Ovary (tissue), 9 donors: Measurements from ENCODE around the gene ABCC4. TPM values are rescaled to one million over a fixed set of nuclear protein-coding genes. Genes with fewer than 3 reads are reported as not detected.

Source experiments
- DNase-seq, 5 donors: peaks; one replicate each; pipeline ENCODE4 v3.0.0-alpha.2; 2019 to 2020
- H3K27ac ChIP-seq, 2 donors: fragments of 200-600 bp; one replicate each; pipeline versions ENCODE4 v1.5.1 to v1.8.0; 2019 to 2022
- H3K27me3 ChIP-seq: fragments of 200-600 bp; one replicate; pipeline ENCODE4 v1.8.0; 2022
- H3K36me3 ChIP-seq: fragments of 200-600 bp; sonication (generic); one replicate; pipeline ENCODE4 v1.5.1; 2019
- H3K4me1 ChIP-seq: one replicate; pipeline ENCODE4 v1.8.1; 2013; ENCODE audit warnings: mild to moderate bottlenecking, moderate library complexity; ENCODE audit not compliant: insufficient read depth
- H3K4me3 ChIP-seq: fragments of 200-600 bp; sonication (generic); one replicate; pipeline ENCODE4 v1.5.1; 2017
- H3K9me3 ChIP-seq, 2 donors: fragments of 200-600 bp in 1 of 2; sonication (generic) in 1 of 2; one replicate each; pipeline versions ENCODE4 v1.5.1 to v1.8.1; 2013 to 2019; ENCODE audit warnings: mild to moderate bottlenecking in 1 of 2, moderate library complexity in 1 of 2
- EP300 ChIP-seq: sonication (generic); formaldehyde crosslinking; IDR thresholded peaks from one replicate; pipeline ENCODE4 v1.6.1; 2017; ENCODE audit warnings: antibody characterized with exemption
- POLR2A ChIP-seq: fragments of 450-650 bp; IDR thresholded peaks from one replicate; pipeline ENCODE4 v1.6.1; 2017; ENCODE audit warnings: antibody characterized with exemption, mild to moderate bottlenecking, moderate library complexity
- WGBS, 3 donors: extraction: QIAGEN DNeasy Blood & Tissue Kit in 1 of 3; methylation state at CpG; one replicate each; pipeline versions ENCODE4 v1.1.5 to v1.1.7; 2013 to 2017; 5-methylcytosine and 5-hydroxymethylcytosine counted together
- intact Hi-C, 4 donors: fragments of 100-400 bp; cut with DNase I; formaldehyde crosslinking; loops; one replicate each; pipeline versions ENCODE4 v1.11.0 to v1.15.1; 2022 to 2023
- polyA plus RNA-seq, 2 donors: library from polyadenylated mRNA; stranded (reverse); fragments of 200-250 nt in 1 of 2; fragments of 350-450 nt in 1 of 2; fragmentation: Illumina TruSeq in 1 of 2; extraction: RNeasy Lipid Tissue Mini Kit (QIAGEN cat#74804) in 1 of 2; gene quantifications; one replicate each; pipeline ENCODE4 v1.2.3, GENCODE V29; 2013 to 2014
- total RNA-seq, 7 donors: library from RNA; depleted of rRNA in 2 of 7; stranded (reverse); fragments of >200 nt in 2 of 7; fragmentation: NEBNext Ultra II Directional in 3 of 7; extraction: Animal tissue kit (Norgen Biotek cat#: 25700) in 3 of 7; gene quantifications; one replicate each; pipeline versions ENCODE4 v1.1.0 to v1.2.4, GENCODE V29; 2016 to 2023
- TF ChIP-seq, protein P1 (sequence below), 3 donors: fragments of 450-650 bp in 2 of 3; fragments of 200-600 bp in 1 of 3; IDR thresholded peaks; one replicate each; pipeline versions ENCODE4 v1.5.1 to v1.8.0; 2016 to 2022; ENCODE audit warnings: antibody characterized with exemption in 3 of 3, mild to moderate bottlenecking in 1 of 3
- donor health status: DM: no; HTN: no; CAD: no; lungs with moderate emphysema.
- donor health status: DM: no; HTN: no; CAD: no.
- donor health status: Bipolar disorder and iron deficiency.
- donor health status: DM: yes; HTN: yes; CAD: no.
- donor health status: DM: no; HTN: no; CAD: no.
- donor health status: DM: yes; HTN: yes; CAD: no.

ABCC4 gene
- total and polyA plus RNA-seq, 9 donors, result 6.1 to 28.5 (median 11.5) TPM

DNA sequence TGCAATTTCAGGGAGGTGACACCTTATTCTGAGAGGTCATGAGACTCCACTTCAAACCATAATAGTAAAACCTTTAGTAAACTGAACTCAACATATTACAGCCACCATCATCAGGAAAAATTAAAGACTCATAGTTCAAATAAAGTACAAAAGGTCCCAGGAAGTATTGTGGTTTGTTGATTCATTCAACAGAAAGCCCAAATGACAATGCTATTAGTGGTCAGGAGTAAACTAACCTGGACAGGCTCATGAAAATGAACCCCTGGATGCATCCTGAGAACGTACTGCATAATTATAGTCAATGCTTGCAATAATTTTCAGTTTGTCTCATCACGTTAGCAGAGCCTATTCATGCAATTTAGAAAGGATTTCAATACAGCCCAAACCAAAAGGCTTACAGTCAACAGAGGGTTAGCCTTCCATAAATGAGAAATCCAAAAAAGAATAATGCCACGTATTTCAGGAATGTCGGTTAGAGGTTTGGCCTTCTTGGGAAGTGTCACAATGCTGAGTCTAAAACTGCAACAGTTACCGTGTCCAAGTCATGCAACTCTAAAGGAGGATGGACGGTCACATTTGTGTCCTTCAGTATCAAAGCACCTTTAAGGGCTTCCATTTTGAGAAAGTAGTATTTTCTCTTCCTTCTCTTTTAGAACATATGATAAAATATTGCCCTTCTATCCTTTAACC lies 280.8 kb downstream of the ABCC4 start:
- Histone ChIP-seq H3K4me1 (no peaks in the 10 kb centered on the region), H3K9me3 (no peaks in the 10 kb centered on the region), H3K27ac (no peak overlapping the region), H3K36me3 (no peaks in the 10 kb centered on the region), H3K4me3 (no peak overlapping the region), H3K27me3 (no peaks in the 10 kb centered on the region)
- intact Hi-C loops, result no loop called here
- TF ChIP-seq, protein P1, sequence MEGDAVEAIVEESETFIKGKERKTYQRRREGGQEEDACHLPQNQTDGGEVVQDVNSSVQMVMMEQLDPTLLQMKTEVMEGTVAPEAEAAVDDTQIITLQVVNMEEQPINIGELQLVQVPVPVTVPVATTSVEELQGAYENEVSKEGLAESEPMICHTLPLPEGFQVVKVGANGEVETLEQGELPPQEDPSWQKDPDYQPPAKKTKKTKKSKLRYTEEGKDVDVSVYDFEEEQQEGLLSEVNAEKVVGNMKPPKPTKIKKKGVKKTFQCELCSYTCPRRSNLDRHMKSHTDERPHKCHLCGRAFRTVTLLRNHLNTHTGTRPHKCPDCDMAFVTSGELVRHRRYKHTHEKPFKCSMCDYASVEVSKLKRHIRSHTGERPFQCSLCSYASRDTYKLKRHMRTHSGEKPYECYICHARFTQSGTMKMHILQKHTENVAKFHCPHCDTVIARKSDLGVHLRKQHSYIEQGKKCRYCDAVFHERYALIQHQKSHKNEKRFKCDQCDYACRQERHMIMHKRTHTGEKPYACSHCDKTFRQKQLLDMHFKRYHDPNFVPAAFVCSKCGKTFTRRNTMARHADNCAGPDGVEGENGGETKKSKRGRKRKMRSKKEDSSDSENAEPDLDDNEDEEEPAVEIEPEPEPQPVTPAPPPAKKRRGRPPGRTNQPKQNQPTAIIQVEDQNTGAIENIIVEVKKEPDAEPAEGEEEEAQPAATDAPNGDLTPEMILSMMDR (IDR thresholded peaks at IDR 0.05), result no peak
- no peak for TF ChIP-seq EP300
- TF ChIP-seq POLR2A, result no peak
- DNase-seq, result no peak
- WGBS, 3 donors, result 93 to 97% (median 96%) methylated on average over 6 of the region's 6 CpGs

DNA sequence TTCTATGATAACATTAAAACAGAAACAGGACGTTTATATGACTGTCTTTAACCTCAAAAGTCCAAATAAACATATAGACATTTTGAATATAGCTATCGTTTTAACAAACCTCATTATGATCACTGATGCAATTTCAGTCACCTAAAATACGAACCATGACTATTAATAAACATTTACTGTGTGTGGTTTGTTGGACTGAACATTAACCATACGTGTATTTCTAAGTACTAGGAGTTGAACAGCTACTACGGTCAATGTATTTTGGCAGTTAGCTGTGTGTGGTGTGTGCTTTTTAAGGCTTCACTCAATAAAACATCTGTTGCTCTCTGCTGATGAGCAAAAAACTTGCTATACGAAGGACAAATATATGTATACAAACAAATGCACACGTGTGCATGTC lies 281.4 kb downstream of the ABCC4 start:
- Histone ChIP-seq H3K4me3 (no peak overlapping the region), H3K9me3 (no peaks in the 10 kb centered on the region), H3K36me3 (no peaks in the 10 kb centered on the region), H3K4me1 (no peaks in the 10 kb centered on the region), H3K27ac (no peak overlapping the region), H3K27me3 (no peaks in the 10 kb centered on the region)
- DNase-seq, result no peak
- intact Hi-C loops, result no loop called here
- WGBS, 3 donors, result 74 to 87% (median 86%) methylated on average over 7 of the region's 7 CpGs
- TF ChIP-seq, protein P1 (IDR thresholded peaks at IDR 0.05), result no peak
- no peak for TF ChIP-seq EP300
- no peak for TF ChIP-seq POLR2A

DNA sequence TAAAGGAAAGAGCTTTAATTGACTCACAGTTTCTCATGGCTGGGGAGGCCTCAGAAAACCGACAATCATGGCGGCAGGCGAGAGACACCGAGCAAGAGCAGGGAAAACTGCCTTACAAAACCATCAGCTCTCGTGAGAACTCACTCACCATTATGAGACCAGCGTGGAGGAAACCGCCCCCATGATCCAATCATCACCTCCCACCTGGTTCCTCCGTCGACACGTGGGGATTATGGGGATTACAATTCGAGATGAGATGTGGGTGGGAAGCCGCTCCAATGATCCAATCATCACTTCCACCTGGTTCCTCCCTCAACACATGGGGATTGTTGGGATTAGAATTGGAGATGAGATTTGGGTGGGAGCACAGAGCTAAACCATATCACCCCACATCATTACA lies 293.9 kb downstream of the ABCC4 start:
- Histone ChIP-seq H3K4me1 (no peaks in the 10 kb centered on the region), H3K27me3 (no peaks in the 10 kb centered on the region), H3K4me3 (no peak overlapping the region), H3K9me3 (no peaks in the 10 kb centered on the region), H3K27ac (no peak overlapping the region), H3K36me3 (no peaks in the 10 kb centered on the region)
- TF ChIP-seq, protein P1 (IDR thresholded peaks at IDR 0.05), result no peak
- TF ChIP-seq POLR2A, result no peak
- TF ChIP-seq EP300, result no peak
- WGBS, 3 donors, result 90 to 93% (median 92%) methylated on average over 12 of the region's 12 CpGs
- no peak for DNase-seq
- intact Hi-C loops, result no loop called here

DNA sequence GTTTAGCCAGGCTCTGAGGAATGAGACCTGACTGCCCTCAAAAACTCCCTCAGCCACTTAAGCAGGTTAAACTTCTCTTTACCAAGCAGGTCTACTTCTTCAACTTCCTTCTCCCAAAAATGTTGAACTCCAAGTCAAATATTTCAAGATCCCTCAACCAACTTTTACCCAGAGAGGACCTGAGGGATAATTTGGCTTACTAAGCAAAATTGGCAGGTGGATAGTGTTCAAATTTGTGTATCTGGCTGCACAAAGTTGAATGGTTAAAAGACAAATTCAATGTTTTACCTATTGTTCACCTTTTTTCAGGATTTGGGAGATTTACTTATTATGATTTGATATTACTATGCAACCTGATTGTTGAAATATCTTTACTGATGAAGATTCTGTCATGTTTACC lies 296.0 kb downstream of the ABCC4 start:
- Histone ChIP-seq H3K27ac (no peak overlapping the region), H3K27me3 (no peaks in the 10 kb centered on the region), H3K9me3 (no peaks in the 10 kb centered on the region), H3K4me1 (no peaks in the 10 kb centered on the region), H3K4me3 (no peak overlapping the region), H3K36me3 (no peaks in the 10 kb centered on the region)
- no peak for DNase-seq
- intact Hi-C loops, result no loop called here
- TF ChIP-seq EP300, result no peak
- TF ChIP-seq POLR2A, result no peak
- TF ChIP-seq, protein P1 (IDR thresholded peaks at IDR 0.05), result no peak
